WTC11 (cell line): ENCODE results near the gene HAUS6. TPM values are rescaled to one million over a fixed set of nuclear protein-coding genes. Genes with fewer than 3 reads are reported as not detected.

Source experiments
- ATAC-seq: fragments of 200-7000 bp; cut with Tn5 transposase; 2 replicates; pipeline ENCODE4 v1.10.0; 2021; ENCODE audit warnings: mild to moderate bottlenecking, moderate library complexity
- CTCF ChIA-PET: fragments of 300-600 bp; sonication (Branson Sonifier 250); formaldehyde crosslinking; loops from one replicate; lab custom pipeline; 2021; ENCODE audit warnings: antibody characterized with exemption; lab: Charles Lee
- POLR2A ChIA-PET: fragments of 350-600 bp; sonication (Branson Sonifier 250); formaldehyde crosslinking; loops from one replicate; lab custom pipeline; 2021; ENCODE audit warnings: antibody characterized with exemption; lab: Charles Lee
- DNase-seq: peaks from one replicate; pipeline ENCODE4 v3.0.0; 2021; ENCODE audit warnings: low spot score
- H3K27ac Mint-ChIP-seq: 2 replicates; pipeline ENCODE4 v1.8.0; 2021; ENCODE audit warnings: mixed read lengths
- H3K27me3 Mint-ChIP-seq: 2 replicates; pipeline ENCODE4 v1.8.0; 2021; ENCODE audit warnings: low read depth, mild to moderate bottlenecking, moderate library complexity, mixed read lengths
- H3K36me3 Mint-ChIP-seq: 2 replicates; pipeline ENCODE4 v1.8.0; 2021; ENCODE audit warnings: mixed read lengths
- H3K4me1 Mint-ChIP-seq: 2 replicates; pipeline ENCODE4 v1.8.0; 2022; ENCODE audit warnings: mixed read lengths
- H3K4me3 Mint-ChIP-seq: 2 replicates; pipeline ENCODE4 v1.8.0; 2021; ENCODE audit warnings: mild to moderate bottlenecking, moderate library complexity, mixed read lengths
- H3K9me3 Mint-ChIP-seq: 2 replicates; pipeline ENCODE4 v1.8.0; 2021; ENCODE audit warnings: mixed read lengths
- CREM ChIP-seq: sonication (generic); formaldehyde crosslinking; IDR thresholded peaks from 2 replicates; pipeline ENCODE4 v1.8.1; 2022; ENCODE audit warnings: mild to moderate bottlenecking, missing genetic modification reagents, moderate library complexity
- ESRRA ChIP-seq: sonication (generic); formaldehyde crosslinking; IDR thresholded peaks from 2 replicates; pipeline ENCODE4 v1.8.1; 2022; ENCODE audit warnings: mild to moderate bottlenecking, missing genetic modification reagents, borderline replicate concordance
- GABPB1 ChIP-seq: sonication (generic); formaldehyde crosslinking; IDR thresholded peaks from 2 replicates; pipeline ENCODE4 v1.8.1; 2023; ENCODE audit warnings: mild to moderate bottlenecking, missing genetic modification reagents
- KAT7 ChIP-seq: sonication (generic); formaldehyde crosslinking; IDR thresholded peaks from 2 replicates; pipeline ENCODE4 v1.8.1; 2023; ENCODE audit warnings: missing genetic modification reagents, mild to moderate bottlenecking, borderline replicate concordance
- NFYB ChIP-seq: sonication (generic); formaldehyde crosslinking; conservative IDR thresholded peaks from 2 replicates; pipeline ENCODE4 v1.8.0; 2022; ENCODE audit warnings: low read depth, missing genetic modification reagents
- RELA ChIP-seq: sonication (generic); formaldehyde crosslinking; IDR thresholded peaks from 2 replicates; pipeline ENCODE4 v1.8.1; 2022; ENCODE audit warnings: missing genetic modification reagents, mild to moderate bottlenecking, borderline replicate concordance
- TCF7 ChIP-seq: sonication (generic); formaldehyde crosslinking; IDR thresholded peaks from 2 replicates; pipeline ENCODE4 v1.8.0; 2022; ENCODE audit warnings: mild to moderate bottlenecking, low read depth, missing genetic modification reagents, moderate library complexity
- ZNF671 ChIP-seq: fragments of 250-450 bp; sonication (Bioruptor Pico); IDR thresholded peaks from 2 replicates; pipeline ENCODE4 v1.8.0; 2021; ENCODE audit warnings: mild to moderate bottlenecking
- total RNA-seq: library from RNA; stranded (reverse); gene quantifications from 3 replicates; pipeline ENCODE4 v1.2.3, GENCODE V29; 2021
- TF ChIP-seq, protein P1 (sequence below): sonication (generic); formaldehyde crosslinking; IDR thresholded peaks from 2 replicates; pipeline ENCODE4 v1.8.0; 2022; ENCODE audit warnings: mild to moderate bottlenecking, missing genetic modification reagents
- TF ChIP-seq, protein P2 (sequence below): sonication (generic); formaldehyde crosslinking; IDR thresholded peaks from 2 replicates; pipeline ENCODE4 v1.8.1; 2022; ENCODE audit warnings: mild to moderate bottlenecking, moderate library complexity, missing genetic modification reagents
- TF ChIP-seq, protein P3 (sequence below): fragments of 250-450 bp; sonication (Bioruptor Pico); conservative IDR thresholded peaks from 2 replicates; pipeline ENCODE4 v1.9.0; 2021; ENCODE audit warnings: mild to moderate bottlenecking
- TF ChIP-seq, protein P4 (sequence below): sonication (generic); formaldehyde crosslinking; IDR thresholded peaks from 2 replicates; pipeline ENCODE4 v1.8.1; 2023; ENCODE audit warnings: mild to moderate bottlenecking, missing genetic modification reagents
- TF ChIP-seq, protein P5 (sequence below): sonication (generic); formaldehyde crosslinking; IDR thresholded peaks from 2 replicates; pipeline ENCODE4 v1.8.1; 2023; ENCODE audit warnings: mild to moderate bottlenecking, missing genetic modification reagents, borderline replicate concordance
- TF ChIP-seq, protein P6 (sequence below): sonication (generic); formaldehyde crosslinking; IDR thresholded peaks from 2 replicates; pipeline ENCODE4 v1.8.0; 2022; ENCODE audit warnings: mild to moderate bottlenecking, missing genetic modification reagents
- TF ChIP-seq, protein P7 (sequence below): fragments of 250-450 bp; sonication (Bioruptor Pico); IDR thresholded peaks from 2 replicates; pipeline ENCODE4 v1.9.0; 2021; ENCODE audit warnings: mild to moderate bottlenecking, borderline replicate concordance

HAUS6 gene
- total RNA-seq, 1 experiment from 2014 or later = 43.3 TPM

DNA sequence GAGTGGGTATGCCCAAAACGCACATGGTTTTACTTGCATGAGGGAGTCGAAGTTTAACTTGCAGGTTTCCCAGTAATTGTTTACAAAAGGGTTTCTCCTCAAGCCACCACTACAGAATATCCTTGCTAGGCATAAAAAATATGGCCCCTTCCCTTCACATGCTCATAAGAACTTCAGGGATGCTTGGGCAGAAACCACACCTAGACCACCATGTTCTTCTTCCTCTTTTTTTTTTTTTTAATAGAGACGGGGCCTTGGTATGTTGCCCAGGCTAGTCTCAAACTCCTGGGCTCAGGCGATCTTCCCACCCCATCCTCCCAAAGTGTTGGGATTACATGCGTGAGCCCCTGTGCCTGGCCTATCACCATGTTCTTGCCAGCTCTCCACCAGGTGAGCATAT, 43.2 kb upstream of the HAUS6 start:
- Mint-ChIP-seq H3K27me3 (no peaks in the 10 kb centered on the region), H3K36me3 (no peaks in the 10 kb centered on the region), H3K9me3 (no peaks in the 10 kb centered on the region), H3K4me1 (no peaks in the 10 kb centered on the region), H3K27ac (no peak overlapping the region), H3K4me3 (no peak overlapping the region)
- TF ChIP-seq CREM (CRISPR knock-in tag) (no peak), ZNF671 (CRISPR knock-in tag) (no peak), GABPB1 (no peak), TCF7 (CRISPR knock-in tag) (no peak)
- TF ChIP-seq, protein P1, sequence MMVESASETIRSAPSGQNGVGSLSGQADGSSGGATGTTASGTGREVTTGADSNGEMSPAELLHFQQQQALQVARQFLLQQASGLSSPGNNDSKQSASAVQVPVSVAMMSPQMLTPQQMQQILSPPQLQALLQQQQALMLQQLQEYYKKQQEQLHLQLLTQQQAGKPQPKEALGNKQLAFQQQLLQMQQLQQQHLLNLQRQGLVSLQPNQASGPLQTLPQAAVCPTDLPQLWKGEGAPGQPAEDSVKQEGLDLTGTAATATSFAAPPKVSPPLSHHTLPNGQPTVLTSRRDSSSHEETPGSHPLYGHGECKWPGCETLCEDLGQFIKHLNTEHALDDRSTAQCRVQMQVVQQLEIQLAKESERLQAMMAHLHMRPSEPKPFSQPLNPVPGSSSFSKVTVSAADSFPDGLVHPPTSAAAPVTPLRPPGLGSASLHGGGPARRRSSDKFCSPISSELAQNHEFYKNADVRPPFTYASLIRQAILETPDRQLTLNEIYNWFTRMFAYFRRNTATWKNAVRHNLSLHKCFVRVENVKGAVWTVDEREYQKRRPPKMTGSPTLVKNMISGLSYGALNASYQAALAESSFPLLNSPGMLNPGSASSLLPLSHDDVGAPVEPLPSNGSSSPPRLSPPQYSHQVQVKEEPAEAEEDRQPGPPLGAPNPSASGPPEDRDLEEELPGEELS (CRISPR knock-in tag) = no peak
- TF ChIP-seq, protein P2, sequence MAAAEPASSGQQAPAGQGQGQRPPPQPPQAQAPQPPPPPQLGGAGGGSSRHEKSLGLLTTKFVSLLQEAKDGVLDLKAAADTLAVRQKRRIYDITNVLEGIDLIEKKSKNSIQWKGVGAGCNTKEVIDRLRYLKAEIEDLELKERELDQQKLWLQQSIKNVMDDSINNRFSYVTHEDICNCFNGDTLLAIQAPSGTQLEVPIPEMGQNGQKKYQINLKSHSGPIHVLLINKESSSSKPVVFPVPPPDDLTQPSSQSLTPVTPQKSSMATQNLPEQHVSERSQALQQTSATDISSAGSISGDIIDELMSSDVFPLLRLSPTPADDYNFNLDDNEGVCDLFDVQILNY = no peak
- ChIA-PET CTCF (no interaction called here), POLR2A (no interaction called here)
- ATAC-seq = no peak
- DNase-seq = no peak

DNA sequence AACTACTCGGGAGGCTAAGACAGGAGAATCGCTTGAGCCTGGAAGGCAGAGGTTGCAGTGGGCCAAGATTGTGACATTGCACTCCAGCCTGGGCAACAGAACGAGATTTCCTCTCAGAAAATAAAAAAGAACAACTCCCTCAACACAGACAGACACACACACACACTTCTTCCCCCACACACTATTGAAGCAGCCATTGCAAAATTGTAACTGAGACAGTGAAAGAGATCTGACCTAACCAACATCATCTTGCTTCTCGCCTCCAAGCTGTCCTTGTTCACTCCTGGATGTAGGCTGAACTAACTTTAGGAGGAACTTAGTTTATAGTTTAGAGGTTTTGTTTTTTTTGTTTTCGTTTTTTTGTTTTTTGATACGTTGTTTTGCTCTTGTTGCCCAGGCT, 37.6 kb upstream of the HAUS6 start:
- Mint-ChIP-seq H3K9me3 (no peaks in the 10 kb centered on the region), H3K4me1 (peaks cover 15% of the 10 kb centered on the region), H3K27ac (no peak overlapping the region), H3K36me3 (no peaks in the 10 kb centered on the region)
- ChIA-PET POLR2A (no interaction called here), CTCF (interaction anchor here (1.5 kb wide), 1 partner anchor 34 kb away, joined by 5 read pairs; no protein-coding TSS in a partner anchor)
- DNase-seq = no peak
- TF ChIP-seq, protein P3, sequence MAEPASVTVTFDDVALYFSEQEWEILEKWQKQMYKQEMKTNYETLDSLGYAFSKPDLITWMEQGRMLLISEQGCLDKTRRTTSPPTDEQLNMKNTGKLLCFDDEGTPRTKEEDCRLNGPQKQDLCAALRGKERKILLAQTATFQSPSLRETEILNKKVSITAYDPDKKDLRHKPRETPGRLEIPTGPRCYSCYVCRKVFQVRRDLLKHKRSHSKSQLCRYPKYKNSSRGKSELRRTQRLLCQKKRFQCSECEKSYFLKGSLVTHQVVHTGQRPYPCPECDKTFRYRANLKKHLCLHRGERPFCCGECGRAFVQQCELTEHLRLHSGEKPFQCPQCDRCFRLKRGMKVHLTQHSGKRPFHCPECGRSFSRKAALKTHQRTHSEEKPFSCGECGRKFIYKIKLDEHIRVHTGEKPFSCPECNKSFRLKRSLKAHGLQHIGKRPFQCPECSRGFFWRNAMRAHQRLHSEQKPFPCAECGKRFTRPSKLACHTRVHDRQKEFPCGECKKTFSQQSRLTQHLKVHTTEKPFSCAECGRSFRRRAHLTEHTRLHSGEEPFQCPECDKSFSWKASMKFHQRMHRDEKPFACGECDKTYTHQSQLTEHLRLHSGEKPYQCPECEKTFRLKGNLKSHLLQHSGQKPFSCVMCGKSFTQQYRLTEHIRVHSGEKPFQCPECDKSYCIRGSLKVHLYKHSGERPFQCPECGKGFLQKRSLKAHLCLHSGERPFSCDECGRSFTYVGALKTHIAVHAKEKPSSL = no peak
- TF ChIP-seq, protein P4, sequence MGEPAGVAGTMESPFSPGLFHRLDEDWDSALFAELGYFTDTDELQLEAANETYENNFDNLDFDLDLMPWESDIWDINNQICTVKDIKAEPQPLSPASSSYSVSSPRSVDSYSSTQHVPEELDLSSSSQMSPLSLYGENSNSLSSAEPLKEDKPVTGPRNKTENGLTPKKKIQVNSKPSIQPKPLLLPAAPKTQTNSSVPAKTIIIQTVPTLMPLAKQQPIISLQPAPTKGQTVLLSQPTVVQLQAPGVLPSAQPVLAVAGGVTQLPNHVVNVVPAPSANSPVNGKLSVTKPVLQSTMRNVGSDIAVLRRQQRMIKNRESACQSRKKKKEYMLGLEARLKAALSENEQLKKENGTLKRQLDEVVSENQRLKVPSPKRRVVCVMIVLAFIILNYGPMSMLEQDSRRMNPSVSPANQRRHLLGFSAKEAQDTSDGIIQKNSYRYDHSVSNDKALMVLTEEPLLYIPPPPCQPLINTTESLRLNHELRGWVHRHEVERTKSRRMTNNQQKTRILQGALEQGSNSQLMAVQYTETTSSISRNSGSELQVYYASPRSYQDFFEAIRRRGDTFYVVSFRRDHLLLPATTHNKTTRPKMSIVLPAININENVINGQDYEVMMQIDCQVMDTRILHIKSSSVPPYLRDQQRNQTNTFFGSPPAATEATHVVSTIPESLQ (CRISPR knock-in tag) = no peak
- TF ChIP-seq ESRRA (CRISPR knock-in tag) = no peak
- TF ChIP-seq, protein P5, sequence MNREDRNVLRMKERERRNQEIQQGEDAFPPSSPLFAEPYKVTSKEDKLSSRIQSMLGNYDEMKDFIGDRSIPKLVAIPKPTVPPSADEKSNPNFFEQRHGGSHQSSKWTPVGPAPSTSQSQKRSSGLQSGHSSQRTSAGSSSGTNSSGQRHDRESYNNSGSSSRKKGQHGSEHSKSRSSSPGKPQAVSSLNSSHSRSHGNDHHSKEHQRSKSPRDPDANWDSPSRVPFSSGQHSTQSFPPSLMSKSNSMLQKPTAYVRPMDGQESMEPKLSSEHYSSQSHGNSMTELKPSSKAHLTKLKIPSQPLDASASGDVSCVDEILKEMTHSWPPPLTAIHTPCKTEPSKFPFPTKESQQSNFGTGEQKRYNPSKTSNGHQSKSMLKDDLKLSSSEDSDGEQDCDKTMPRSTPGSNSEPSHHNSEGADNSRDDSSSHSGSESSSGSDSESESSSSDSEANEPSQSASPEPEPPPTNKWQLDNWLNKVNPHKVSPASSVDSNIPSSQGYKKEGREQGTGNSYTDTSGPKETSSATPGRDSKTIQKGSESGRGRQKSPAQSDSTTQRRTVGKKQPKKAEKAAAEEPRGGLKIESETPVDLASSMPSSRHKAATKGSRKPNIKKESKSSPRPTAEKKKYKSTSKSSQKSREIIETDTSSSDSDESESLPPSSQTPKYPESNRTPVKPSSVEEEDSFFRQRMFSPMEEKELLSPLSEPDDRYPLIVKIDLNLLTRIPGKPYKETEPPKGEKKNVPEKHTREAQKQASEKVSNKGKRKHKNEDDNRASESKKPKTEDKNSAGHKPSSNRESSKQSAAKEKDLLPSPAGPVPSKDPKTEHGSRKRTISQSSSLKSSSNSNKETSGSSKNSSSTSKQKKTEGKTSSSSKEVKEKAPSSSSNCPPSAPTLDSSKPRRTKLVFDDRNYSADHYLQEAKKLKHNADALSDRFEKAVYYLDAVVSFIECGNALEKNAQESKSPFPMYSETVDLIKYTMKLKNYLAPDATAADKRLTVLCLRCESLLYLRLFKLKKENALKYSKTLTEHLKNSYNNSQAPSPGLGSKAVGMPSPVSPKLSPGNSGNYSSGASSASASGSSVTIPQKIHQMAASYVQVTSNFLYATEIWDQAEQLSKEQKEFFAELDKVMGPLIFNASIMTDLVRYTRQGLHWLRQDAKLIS (CRISPR knock-in tag) = no peak
- TF ChIP-seq, protein P6, sequence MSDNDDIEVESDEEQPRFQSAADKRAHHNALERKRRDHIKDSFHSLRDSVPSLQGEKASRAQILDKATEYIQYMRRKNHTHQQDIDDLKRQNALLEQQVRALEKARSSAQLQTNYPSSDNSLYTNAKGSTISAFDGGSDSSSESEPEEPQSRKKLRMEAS (CRISPR knock-in tag) = no peak
- TF ChIP-seq, protein P7, sequence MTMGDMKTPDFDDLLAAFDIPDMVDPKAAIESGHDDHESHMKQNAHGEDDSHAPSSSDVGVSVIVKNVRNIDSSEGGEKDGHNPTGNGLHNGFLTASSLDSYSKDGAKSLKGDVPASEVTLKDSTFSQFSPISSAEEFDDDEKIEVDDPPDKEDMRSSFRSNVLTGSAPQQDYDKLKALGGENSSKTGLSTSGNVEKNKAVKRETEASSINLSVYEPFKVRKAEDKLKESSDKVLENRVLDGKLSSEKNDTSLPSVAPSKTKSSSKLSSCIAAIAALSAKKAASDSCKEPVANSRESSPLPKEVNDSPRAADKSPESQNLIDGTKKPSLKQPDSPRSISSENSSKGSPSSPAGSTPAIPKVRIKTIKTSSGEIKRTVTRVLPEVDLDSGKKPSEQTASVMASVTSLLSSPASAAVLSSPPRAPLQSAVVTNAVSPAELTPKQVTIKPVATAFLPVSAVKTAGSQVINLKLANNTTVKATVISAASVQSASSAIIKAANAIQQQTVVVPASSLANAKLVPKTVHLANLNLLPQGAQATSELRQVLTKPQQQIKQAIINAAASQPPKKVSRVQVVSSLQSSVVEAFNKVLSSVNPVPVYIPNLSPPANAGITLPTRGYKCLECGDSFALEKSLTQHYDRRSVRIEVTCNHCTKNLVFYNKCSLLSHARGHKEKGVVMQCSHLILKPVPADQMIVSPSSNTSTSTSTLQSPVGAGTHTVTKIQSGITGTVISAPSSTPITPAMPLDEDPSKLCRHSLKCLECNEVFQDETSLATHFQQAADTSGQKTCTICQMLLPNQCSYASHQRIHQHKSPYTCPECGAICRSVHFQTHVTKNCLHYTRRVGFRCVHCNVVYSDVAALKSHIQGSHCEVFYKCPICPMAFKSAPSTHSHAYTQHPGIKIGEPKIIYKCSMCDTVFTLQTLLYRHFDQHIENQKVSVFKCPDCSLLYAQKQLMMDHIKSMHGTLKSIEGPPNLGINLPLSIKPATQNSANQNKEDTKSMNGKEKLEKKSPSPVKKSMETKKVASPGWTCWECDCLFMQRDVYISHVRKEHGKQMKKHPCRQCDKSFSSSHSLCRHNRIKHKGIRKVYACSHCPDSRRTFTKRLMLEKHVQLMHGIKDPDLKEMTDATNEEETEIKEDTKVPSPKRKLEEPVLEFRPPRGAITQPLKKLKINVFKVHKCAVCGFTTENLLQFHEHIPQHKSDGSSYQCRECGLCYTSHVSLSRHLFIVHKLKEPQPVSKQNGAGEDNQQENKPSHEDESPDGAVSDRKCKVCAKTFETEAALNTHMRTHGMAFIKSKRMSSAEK = no peak
- TF ChIP-seq NFYB (CRISPR knock-in tag) = no peak
- TF ChIP-seq KAT7 (CRISPR knock-in tag) = no peak
- TF ChIP-seq RELA (CRISPR knock-in tag) = no peak
- TF ChIP-seq, all 79 proteins: peak for 0
- no peak overlapping the region for H3K4me3 Mint-ChIP-seq
- no peak for ATAC-seq
- no peaks in the 10 kb centered on the region for H3K27me3 Mint-ChIP-seq
